H1 (cell line): ENCODE results near the gene GOSR1. TPM values are rescaled to one million over a fixed set of nuclear protein-coding genes. Genes with fewer than 3 reads are reported as not detected.

Experiments
- BACH1 ChIP-seq: IDR thresholded peaks from 2 replicates; pipeline ENCODE4 v1.6.1; 2012; ENCODE audit warnings: low read length, improper control_type of control experiment
- BRCA1 ChIP-seq: IDR thresholded peaks from 2 replicates; pipeline ENCODE4 v1.6.1; 2012; ENCODE audit warnings: low read depth, low read length, improper control_type of control experiment
- YY1 ChIP-seq: IDR thresholded peaks from 2 replicates; pipeline ENCODE4 v1.6.1; 2011; ENCODE audit warnings: low read depth, mild to moderate bottlenecking, low read length
- polyA plus RNA-seq, 7 experiments: library from polyadenylated mRNA; depleted of rRNA in 3 of 7; stranded (reverse) in 5 of 7; unstranded in 2 of 7; fragments of >200 nt in 5 of 7; fragments of 200-250 nt in 2 of 7; gene quantifications; 1 replicate in 5 of 7; 2 replicates in 1 of 7; 4 replicates in 1 of 7; pipeline versions ENCODE4 v1.2.1 to v1.2.3, GENCODE V29; 2011 to 2013; ENCODE audit warnings: missing spikeins in 2 of 7, mixed read lengths in 2 of 7
- total RNA-seq: library from RNA; stranded (reverse); fragmentation: NEBNext Ultra II Directional; extraction: Animal tissue kit (Norgen Biotek cat#: 25700); gene quantifications from 2 replicates; pipeline ENCODE4 v1.2.1, GENCODE V29; 2021

Gene GOSR1
- total and polyA plus RNA-seq, 2 of the 8 experiments (the other 6 are each of a cell fraction or from before 2014, with no cell fraction given), result 9.2 to 43.3 TPM

DNA sequence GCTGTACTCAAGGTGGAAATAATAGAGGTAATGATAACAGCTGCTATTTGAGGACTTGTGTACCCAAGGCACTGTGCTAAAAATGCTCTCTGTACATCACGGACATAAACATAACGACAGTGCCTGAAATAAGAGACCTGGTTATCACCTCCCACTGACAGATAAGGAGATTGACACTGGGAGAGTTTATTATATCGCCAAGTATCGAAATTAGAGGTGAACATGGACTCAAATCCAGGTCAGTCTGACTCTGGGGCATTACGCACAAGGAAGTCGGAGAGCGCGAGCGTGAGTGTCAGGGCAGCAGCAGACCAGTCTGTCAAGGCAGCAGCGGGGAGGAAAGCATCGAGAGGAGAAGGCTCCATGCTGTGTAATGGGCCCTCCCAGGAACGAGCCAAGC lies 57.1 kb downstream of the GOSR1 start (continued):
- no peak for TF ChIP-seq BACH1
- TF ChIP-seq BRCA1, result no peak
- TF ChIP-seq YY1, result no peak
